H9 (cell line): Measurements from ENCODE around the gene PDXP. TPM values are rescaled to one million over a fixed set of nuclear protein-coding genes. Genes with fewer than 3 reads are reported as not detected.

Source experiments
- DNase-seq: peaks from one replicate; pipeline ENCODE4 v3.0.0-alpha.2; 2017
- H2AFZ ChIP-seq: one replicate; pipeline ENCODE4 v1.6.1; 2013; ENCODE audit warnings: mild to moderate bottlenecking, low read length, control low read depth, moderate library complexity
- H2AK5ac ChIP-seq: 2 replicates; pipeline ENCODE4 v1.6.1; 2013; ENCODE audit warnings: low read length, control low read depth, mixed read lengths; ENCODE audit not compliant: insufficient read length
- H2BK120ac ChIP-seq: one replicate; pipeline ENCODE4 v1.6.1; 2013; ENCODE audit warnings: low read depth, mild to moderate bottlenecking, low read length, control low read depth, inconsistent platforms; ENCODE audit not compliant: poor library complexity, severe bottlenecking
- H2BK12ac ChIP-seq: 2 replicates; pipeline ENCODE4 v1.6.1; 2013; ENCODE audit warnings: low read length, control low read depth, mixed read lengths, low read depth; ENCODE audit not compliant: insufficient read length
- H2BK15ac ChIP-seq: 2 replicates; pipeline ENCODE4 v1.6.1; 2013; ENCODE audit warnings: low read depth, low read length, control low read depth
- H2BK20ac ChIP-seq: one replicate; pipeline ENCODE4 v1.6.1; 2013; ENCODE audit warnings: low read depth, mild to moderate bottlenecking, low read length, control low read depth, inconsistent platforms; ENCODE audit not compliant: poor library complexity, severe bottlenecking
- H2BK5ac ChIP-seq: 2 replicates; pipeline ENCODE4 v1.6.1; 2013; ENCODE audit warnings: low read length, control low read depth, mixed read lengths; ENCODE audit not compliant: insufficient read length
- H3K14ac ChIP-seq: 2 replicates; pipeline ENCODE4 v1.6.1; 2013; ENCODE audit warnings: low read length, control low read depth; ENCODE audit not compliant: insufficient read depth
- H3K18ac ChIP-seq: 2 replicates; pipeline ENCODE4 v1.6.1; 2013; ENCODE audit warnings: low read depth, mild to moderate bottlenecking, mixed read lengths, low read length, control low read depth; ENCODE audit not compliant: insufficient read length
- H3K23ac ChIP-seq: 2 replicates; pipeline ENCODE4 v1.6.1; 2013; ENCODE audit warnings: low read length, control low read depth, mixed read lengths, low read depth; ENCODE audit not compliant: insufficient read length
- H3K23me2 ChIP-seq: 2 replicates; pipeline ENCODE4 v1.6.1; 2013; ENCODE audit warnings: low read depth, mild to moderate bottlenecking, mixed read lengths, low read length, control low read depth; ENCODE audit not compliant: insufficient read length, poor library complexity, severe bottlenecking
- H3K27ac ChIP-seq: 2 replicates; pipeline ENCODE4 v1.5.1; 2013; ENCODE audit warnings: low read length, control low read depth, mixed read lengths, low read depth; ENCODE audit not compliant: insufficient read length
- H3K27me3 ChIP-seq: 2 replicates; pipeline ENCODE4 v1.6.1; 2013; ENCODE audit warnings: low read length, control low read depth, inconsistent platforms; ENCODE audit not compliant: insufficient read depth
- H3K4ac ChIP-seq: 2 replicates; pipeline ENCODE4 v1.6.1; 2013; ENCODE audit warnings: low read depth, mild to moderate bottlenecking, control low read depth, inconsistent platforms, low read length, moderate library complexity
- H3K4me1 ChIP-seq: 2 replicates; pipeline ENCODE4 v1.6.1; 2013; ENCODE audit warnings: low read length, control low read depth, inconsistent platforms; ENCODE audit not compliant: insufficient read depth
- H3K4me2 ChIP-seq: 2 replicates; pipeline ENCODE4 v1.6.1; 2013; ENCODE audit warnings: low read length, control low read depth, mixed read lengths; ENCODE audit not compliant: insufficient read length, insufficient read depth
- H3K56ac ChIP-seq: 2 replicates; pipeline ENCODE4 v1.6.1; 2013; ENCODE audit warnings: low read depth, mild to moderate bottlenecking, mixed read lengths, low read length, control low read depth; ENCODE audit not compliant: insufficient read length
- H3K79me1 ChIP-seq: 2 replicates; pipeline ENCODE4 v1.6.1; 2013; ENCODE audit warnings: low read depth, mild to moderate bottlenecking, moderate library complexity, low read length, control low read depth, inconsistent platforms; ENCODE audit not compliant: insufficient read depth, poor library complexity, severe bottlenecking
- H3K79me2 ChIP-seq: 2 replicates; pipeline ENCODE4 v1.6.1; 2013; ENCODE audit warnings: low read length, control low read depth, inconsistent platforms; ENCODE audit not compliant: insufficient read depth
- H3K9ac ChIP-seq: 2 replicates; pipeline ENCODE4 v1.6.1; 2013; ENCODE audit warnings: low read length, control low read depth, mixed read lengths; ENCODE audit not compliant: insufficient read length; ENCODE audit errors: extremely low read depth
- H3K9me3 ChIP-seq: one replicate; pipeline ENCODE4 v1.6.1; 2013; ENCODE audit warnings: low read depth, low read length, inconsistent platforms; ENCODE audit not compliant: control insufficient read depth
- H3T11ph ChIP-seq: one replicate; pipeline ENCODE4 v1.6.1; 2013; ENCODE audit warnings: mild to moderate bottlenecking, low read length, control low read depth, inconsistent platforms
- H4K20me1 ChIP-seq: one replicate; pipeline ENCODE4 v1.6.1; 2013; ENCODE audit not compliant: control insufficient read depth, insufficient read length, insufficient read depth
- H4K5ac ChIP-seq: 2 replicates; pipeline ENCODE4 v1.6.1; 2013; ENCODE audit warnings: low read depth, mild to moderate bottlenecking, mixed read lengths, low read length, control low read depth; ENCODE audit not compliant: insufficient read length
- H4K8ac ChIP-seq: replicated peaks from 2 replicates; pipeline ENCODE4 v1.6.1; 2013; ENCODE audit warnings: low read length, control low read depth, mixed read lengths, low read depth; ENCODE audit not compliant: insufficient read length
- H4K91ac ChIP-seq: 2 replicates; pipeline ENCODE4 v1.6.1; 2013; ENCODE audit warnings: low read depth, mild to moderate bottlenecking, moderate library complexity, mixed read lengths, low read length, control low read depth; ENCODE audit not compliant: insufficient read length
- H3K27ac Mint-ChIP-seq, 3 experiments: 2 replicates in 2 of 3; 3 replicates in 1 of 3; pipeline ENCODE4 v1.8.0; 2020 to 2021; ENCODE audit warnings: mixed read lengths in 3 of 3, mild to moderate bottlenecking in 1 of 3, moderate library complexity in 1 of 3
- H3K27me3 Mint-ChIP-seq: 2 replicates; pipeline ENCODE4 v1.8.0; 2021; ENCODE audit warnings: low read depth, mild to moderate bottlenecking, moderate library complexity, mixed read lengths
- H3K36me3 Mint-ChIP-seq, 3 experiments: 2 replicates in 2 of 3; 3 replicates in 1 of 3; pipeline ENCODE4 v1.8.0; 2020 to 2021; ENCODE audit warnings: low read depth in 3 of 3, mixed read lengths in 3 of 3; ENCODE audit not compliant: insufficient read depth in 1 of 3
- H3K4me1 Mint-ChIP-seq, 2 experiments: 2 replicates each; pipeline ENCODE4 v1.8.0; 2020; ENCODE audit warnings: mixed read lengths in 2 of 2
- H3K4me3 Mint-ChIP-seq, 2 experiments: 2 replicates in 1 of 2; 3 replicates in 1 of 2; pipeline ENCODE4 v1.8.0; 2020 to 2021; ENCODE audit warnings: mild to moderate bottlenecking in 2 of 2, mixed read lengths in 2 of 2, moderate library complexity in 1 of 2
- H3K9me3 Mint-ChIP-seq, 2 experiments: 2 replicates in 1 of 2; 3 replicates in 1 of 2; pipeline ENCODE4 v1.8.0; 2020; ENCODE audit warnings: mild to moderate bottlenecking in 2 of 2, mixed read lengths in 2 of 2, moderate library complexity in 1 of 2
- CTCF ChIP-seq: fragments of 200-600 bp; sonication (generic); conservative IDR thresholded peaks from 3 replicates; pipeline ENCODE4 v1.8.0; 2021; ENCODE audit warnings: antibody characterized with exemption, mild to moderate bottlenecking
- WGBS: extraction: QIAGEN DNeasy Blood & Tissue Kit; methylation state at CpG from one replicate; pipeline ENCODE4 v1.1.7; 2013; ENCODE audit warnings: missing lambda C conversion rate, low lambda C conversion rate, mixed read lengths; ENCODE audit not compliant: insufficient read length; ENCODE audit errors: extremely low coverage; 5-methylcytosine and 5-hydroxymethylcytosine counted together
- total RNA-seq: library from RNA; stranded (reverse); gene quantifications from 2 replicates; pipeline ENCODE4 v1.2.1, GENCODE V29; 2021

PDXP gene
- total RNA-seq, 1 experiment from 2014 or later: 41.0 TPM

GRCh38 chr22:37624876-37625275, 33.6 kb upstream of the PDXP start:
- Histone ChIP-seq H3K18ac (no peak overlapping the region), H2BK120ac (no peak overlapping the region), H3K23ac (no peak overlapping the region), H3K9me3 (no peaks in the 10 kb centered on the region), H2AK5ac (no peak overlapping the region), H3K56ac (no peak overlapping the region), H4K5ac (no peak overlapping the region), H3K4me2 (no peak overlapping the region), H4K8ac (no peak overlapping the region), H4K91ac (no peak overlapping the region), H3K27me3 (no peaks in the 10 kb centered on the region), H2AFZ (no peak overlapping the region), H3K23me2 (no peaks in the 10 kb centered on the region), H2BK20ac (no peak overlapping the region), H3K79me1 (no peaks in the 10 kb centered on the region), H2BK12ac (no peak overlapping the region), H3K14ac (no peak overlapping the region), H4K20me1 (no peaks in the 10 kb centered on the region), H3K9ac (no peak overlapping the region), H2BK5ac (no peak overlapping the region), H3T11ph (no peak overlapping the region), H3K4ac (no peak overlapping the region), H2BK15ac (no peak overlapping the region), H3K4me1 (peaks cover 2% of the 10 kb centered on the region; the same call in 1 of the 2 replicates), H3K79me2 (no peaks in the 10 kb centered on the region), H3K27ac (no peak overlapping the region)
- DNase-seq: no peak
- Mint-ChIP-seq H3K4me3 (no peak overlapping the region), H3K27me3 (no peaks in the 10 kb centered on the region; the same call in 1 of the 2 replicates), H3K27ac (peak overlapping the region in 1 of 3 experiments; percentile 3; a peak in 1 of 7 replicates), H3K9me3 (no peaks in the 10 kb centered on the region; a peak in 1 of 5 replicates), H3K4me1 (peaks cover 2 to 5% of the 10 kb centered on the region in 2 experiments), H3K36me3 (peaks cover 3 to 35% (median 27%) of the 10 kb centered on the region in 3 experiments; a peak in 6 of 7 replicates)
- no CpG with 5 or more reads among the region's 7 CpGs for WGBS
- TF ChIP-seq CTCF: no peak
